ENCODE measurements around the gene MBOAT2. TPM values are rescaled to one million over a fixed set of nuclear protein-coding genes. Genes with fewer than 3 reads are reported as not detected.

The MBOAT2 gene
- polyA plus RNA-seq, 3 donors, result 5.1 to 9.0 (median 5.5) TPM

GRCh38 chr2:8984157-8984556 lies 19.3 kb downstream of the MBOAT2 start:
- no peaks in the 10 kb centered on the region for H4K20me1 ChIP-seq (ENCODE audit: insufficient read depth, low read length)
- H3K4me3 Mint-ChIP-seq, result peak overlapping the region; percentile 13 to 58
- no peaks in the 10 kb centered on the region for H3K36me3 ChIP-seq (replicated peaks in 1 of 2; ENCODE audit: control insufficient read depth in 1 of 2, insufficient read depth in 2 of 2, low read length in 2 of 2)
- peaks cover 56% of the 10 kb centered on the region for H3K4me1 Mint-ChIP-seq
- no peak overlapping the region for H2AFZ ChIP-seq (ENCODE audit: insufficient read depth, low read depth, low read length, poor library complexity, severe bottlenecking)
- H3K9me3 Mint-ChIP-seq, result no peaks in the 10 kb centered on the region
- H3K9ac ChIP-seq (ENCODE audit: insufficient read depth, low read length, poor library complexity, severe bottlenecking), result no peak overlapping the region
- H3K27me3 ChIP-seq (ENCODE audit: control insufficient read depth in 2 of 2, insufficient read depth in 2 of 2, low read length in 2 of 2), result no peaks in the 10 kb centered on the region
- no peaks in the 10 kb centered on the region for H3K9me3 ChIP-seq (replicated peaks in 1 of 2; ENCODE audit: control insufficient read depth in 1 of 2, insufficient read depth in 1 of 2, low read length in 2 of 2)
- H3K79me2 ChIP-seq (ENCODE audit: insufficient read depth, low read length), result peaks cover 77% of the 10 kb centered on the region
- peak overlapping the region in 1 of 2 donors; percentile 39 for H3K27ac ChIP-seq (ENCODE audit: low read depth in 1 of 2, low read length in 2 of 2)
- DNase-seq, result peak in 2 of 3 donors; percentile 21 to 34
- peak overlapping the region in 1 of 3 experiments; percentile 43 for H3K4me3 ChIP-seq (replicated peaks in 1 of 3; ENCODE audit: low read depth in 2 of 3, low read length in 3 of 3)
- peaks cover 35 to 40% of the 10 kb centered on the region in 2 donors for H3K4me1 ChIP-seq (ENCODE audit: control insufficient read depth in 1 of 2, insufficient read depth in 2 of 2, low read length in 2 of 2)
- peak overlapping the region; percentile 8 to 85 (median 62) for H3K27ac Mint-ChIP-seq
- peaks cover 2% of the 10 kb centered on the region in 2 donors for H3K36me3 Mint-ChIP-seq
- H3K4me2 ChIP-seq (replicated peaks; ENCODE audit: extremely low read depth, low read length, poor library complexity, severe bottlenecking), result peak overlapping the region; percentile 53
- intact Hi-C loops (cut with micrococcal nuclease), result no loop called here
- TF ChIP-seq, protein P1, sequence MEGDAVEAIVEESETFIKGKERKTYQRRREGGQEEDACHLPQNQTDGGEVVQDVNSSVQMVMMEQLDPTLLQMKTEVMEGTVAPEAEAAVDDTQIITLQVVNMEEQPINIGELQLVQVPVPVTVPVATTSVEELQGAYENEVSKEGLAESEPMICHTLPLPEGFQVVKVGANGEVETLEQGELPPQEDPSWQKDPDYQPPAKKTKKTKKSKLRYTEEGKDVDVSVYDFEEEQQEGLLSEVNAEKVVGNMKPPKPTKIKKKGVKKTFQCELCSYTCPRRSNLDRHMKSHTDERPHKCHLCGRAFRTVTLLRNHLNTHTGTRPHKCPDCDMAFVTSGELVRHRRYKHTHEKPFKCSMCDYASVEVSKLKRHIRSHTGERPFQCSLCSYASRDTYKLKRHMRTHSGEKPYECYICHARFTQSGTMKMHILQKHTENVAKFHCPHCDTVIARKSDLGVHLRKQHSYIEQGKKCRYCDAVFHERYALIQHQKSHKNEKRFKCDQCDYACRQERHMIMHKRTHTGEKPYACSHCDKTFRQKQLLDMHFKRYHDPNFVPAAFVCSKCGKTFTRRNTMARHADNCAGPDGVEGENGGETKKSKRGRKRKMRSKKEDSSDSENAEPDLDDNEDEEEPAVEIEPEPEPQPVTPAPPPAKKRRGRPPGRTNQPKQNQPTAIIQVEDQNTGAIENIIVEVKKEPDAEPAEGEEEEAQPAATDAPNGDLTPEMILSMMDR (IDR thresholded peaks at IDR 0.05), result no peak
- H3K27me3 Mint-ChIP-seq (ENCODE audit: low read depth in 3 of 3), result no peaks in the 10 kb centered on the region
- no CpG with 5 or more reads among the region's 5 CpGs for WGBS (ENCODE audit: insufficient coverage)

- Mint-ChIP-seq H3K4me3 (peak overlapping the region in 1 of 2 donors; percentile 58), H3K4me1 (peaks cover 50% of the 10 kb centered on the region), H3K9me3 (no peaks in the 10 kb centered on the region), H3K27ac (peak overlapping the region in 2 of 7 donors; percentile 9 to 77), H3K27me3 (ENCODE audit: low read depth in 3 of 3) (no peaks in the 10 kb centered on the region), H3K36me3 (peaks cover 2% of the 10 kb centered on the region in 2 donors)
- intact Hi-C loops (cut with micrococcal nuclease), result no loop called here
- H3K4me2 ChIP-seq (replicated peaks; ENCODE audit: extremely low read depth, low read length, poor library complexity, severe bottlenecking), result peak overlapping the region; percentile 53
- H2AFZ ChIP-seq (ENCODE audit: insufficient read depth, low read depth, low read length, poor library complexity, severe bottlenecking), result no peak overlapping the region
- DNase-seq, result no peak
- TF ChIP-seq, protein P1 (IDR thresholded peaks at IDR 0.05), result no peak
- peaks cover 35 to 40% of the 10 kb centered on the region in 2 donors for H3K4me1 ChIP-seq (ENCODE audit: control insufficient read depth in 1 of 2, insufficient read depth in 2 of 2, low read length in 2 of 2)
- WGBS (ENCODE audit: insufficient coverage), result no CpG with 5 or more reads among the region's 1 CpG
- H3K4me3 ChIP-seq (replicated peaks in 1 of 3; ENCODE audit: low read depth in 2 of 3, low read length in 3 of 3), result no peak overlapping the region
- H3K9me3 ChIP-seq (replicated peaks in 1 of 2; ENCODE audit: control insufficient read depth in 1 of 2, insufficient read depth in 1 of 2, low read length in 2 of 2), result no peaks in the 10 kb centered on the region
- H3K27me3 ChIP-seq (ENCODE audit: control insufficient read depth in 2 of 2, insufficient read depth in 2 of 2, low read length in 2 of 2), result no peaks in the 10 kb centered on the region
- no peaks in the 10 kb centered on the region for H4K20me1 ChIP-seq (ENCODE audit: insufficient read depth, low read length)
- H3K9ac ChIP-seq (ENCODE audit: insufficient read depth, low read length, poor library complexity, severe bottlenecking), result no peak overlapping the region
- no peak overlapping the region for H3K27ac ChIP-seq (ENCODE audit: low read depth in 1 of 2, low read length in 2 of 2)
- H3K79me2 ChIP-seq (ENCODE audit: insufficient read depth, low read length), result peaks cover 79% of the 10 kb centered on the region
- H3K36me3 ChIP-seq (replicated peaks in 1 of 2; ENCODE audit: control insufficient read depth in 1 of 2, insufficient read depth in 2 of 2, low read length in 2 of 2), result no peaks in the 10 kb centered on the region
Observed at GRCh38 chr2:8983571-8983970, 19.9 kb downstream of the MBOAT2 start.

All from CD14-positive monocyte (primary cell).